Mucosa of descending colon (tissue), 3 donors: ENCODE results near the gene MAVS. TPM values are rescaled to one million over a fixed set of nuclear protein-coding genes. Genes with fewer than 3 reads are reported as not detected.

Experiments
- ATAC-seq: fragments of 200-7000 bp; cut with Tn5 transposase; one replicate; pipeline ENCODE4 v1.9.1; 2020; ENCODE audit warnings: mild to moderate bottlenecking, moderate library complexity
- DNase-seq, 3 donors: peaks; one replicate each; pipeline ENCODE4 v3.0.0-alpha.2; 2020
- H3K36me3 ChIP-seq: fragments of 200-600 bp; one replicate; pipeline ENCODE4 v1.8.0; 2021; ENCODE audit warnings: low read depth, mild to moderate bottlenecking
- H3K4me1 ChIP-seq: fragments of 200-600 bp; one replicate; pipeline ENCODE4 v1.8.0; 2021; ENCODE audit warnings: low read depth, mild to moderate bottlenecking
- H3K4me3 ChIP-seq: fragments of 200-600 bp; one replicate; pipeline ENCODE4 v1.8.0; 2021; ENCODE audit warnings: mild to moderate bottlenecking
- H3K9me3 ChIP-seq: fragments of 200-600 bp; one replicate; pipeline ENCODE4 v1.8.0; 2021; ENCODE audit warnings: mild to moderate bottlenecking
- intact Hi-C, 2 donors: fragments of 100-400 bp; cut with DNase I in 1 of 2; cut with micrococcal nuclease in 1 of 2; formaldehyde crosslinking; loops; one replicate each; pipeline versions ENCODE4 v1.11.0 to v1.11.1; 2022; cut with DNase I, micrococcal nuclease
- long read RNA-seq, 2 donors: library from polyadenylated mRNA; unstranded; transcript quantifications; one replicate each; pipeline ENCODE4 v2.0.0, GENCODE V29; 2019 to 2021
- total RNA-seq, 3 donors: library from RNA; stranded (reverse); fragmentation: NEBNext Ultra II Directional in 2 of 3; extraction: Animal tissue kit (Norgen Biotek cat#: 25700) in 2 of 3; gene quantifications; one replicate each; pipeline versions ENCODE4 v1.2.1 to v1.2.4, GENCODE V29; 2021 to 2023
- TF ChIP-seq, protein P1 (sequence below): fragments of 200-600 bp; IDR thresholded peaks from one replicate; pipeline ENCODE4 v1.8.0; 2022; ENCODE audit warnings: antibody characterized with exemption, mild to moderate bottlenecking
- donor health status: DM: no; HTN: no; CAD: no; lungs with moderate emphysema.
- donor health status: DM: no; HTN: no; CAD: no.
- donor health status: DM: no; HTN: yes; CAD: no.

Gene MAVS
- total RNA-seq = 10 to 100 TPM; 60.7 to 79.5 (median 72.3) TPM
- long read RNA-seq, donor 1, full-length matches to known transcripts = 19 of 58 reads
- long read RNA-seq, donor 1, partial matches to known transcripts = 7 of 58 reads
- long read RNA-seq, donor 1, other reads (novel, unspliced or antisense) = 32 of 58 reads
- long read RNA-seq, donor 2, full-length matches to known transcripts = 7 of 31 reads
- long read RNA-seq, donor 2, partial matches to known transcripts = 5 of 31 reads
- long read RNA-seq, donor 2, other reads (novel, unspliced or antisense) = 19 of 31 reads

DNA sequence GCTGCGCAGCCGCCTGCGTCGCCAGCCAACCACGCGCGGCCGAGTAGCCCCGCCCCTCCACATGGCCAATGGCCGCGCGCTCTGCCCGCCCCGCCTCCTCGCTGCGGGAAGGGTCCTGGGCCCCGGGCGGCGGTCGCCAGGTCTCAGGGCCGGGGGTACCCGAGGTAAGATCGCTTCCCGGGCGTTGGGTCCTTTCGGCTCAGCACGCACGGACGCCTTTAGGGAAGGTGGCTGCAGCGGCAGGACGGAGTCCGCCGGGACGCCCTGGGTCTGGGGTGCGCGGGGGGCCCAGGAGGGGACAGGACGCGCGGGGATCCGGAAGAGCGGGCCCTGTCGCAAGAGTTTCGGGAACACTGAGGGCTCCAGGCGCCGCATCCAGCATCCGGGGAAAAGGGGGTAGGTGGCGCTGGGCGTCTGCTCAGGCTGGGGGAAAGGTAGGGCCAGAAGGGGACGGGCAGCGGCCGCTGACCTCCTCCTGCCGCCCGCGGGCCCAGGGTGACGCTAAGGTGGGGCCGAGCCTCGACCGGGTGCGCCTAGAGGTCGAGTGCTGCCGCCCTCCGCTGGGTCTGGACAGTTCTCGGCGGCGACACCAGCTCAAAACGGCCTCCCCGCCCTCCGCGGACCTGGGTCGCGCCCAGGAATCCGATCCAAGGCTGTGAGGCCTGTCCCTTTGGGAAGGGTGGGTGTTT lies at the start of gene MAVS:
Gene MAVS, plus strand, starts transcription at position 95 of the 689 bp plus-strand sequence. CDS start 7,791 bp downstream, outside the sequence.
- peak; percentile 92 for ATAC-seq

DNA sequence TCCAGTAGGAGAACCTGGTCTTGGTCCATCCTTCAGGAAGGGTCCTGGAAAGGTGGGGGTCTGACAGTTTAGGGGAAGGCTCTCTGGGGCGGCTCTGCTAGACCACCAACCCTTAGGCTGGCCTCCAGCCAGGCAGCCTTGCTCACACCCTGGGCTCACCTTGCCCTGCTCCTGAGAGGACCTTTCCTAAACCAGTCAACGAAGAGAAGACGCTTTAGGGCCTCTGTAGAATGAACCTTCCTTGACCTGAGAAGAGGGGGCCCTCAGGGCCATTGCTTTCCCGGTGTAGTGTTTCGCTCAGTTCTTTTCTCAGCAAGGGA lies 49.4 kb upstream of the MAVS start:
- no peaks in the 10 kb centered on the region for H3K9me3 ChIP-seq
- TF ChIP-seq, protein P1, sequence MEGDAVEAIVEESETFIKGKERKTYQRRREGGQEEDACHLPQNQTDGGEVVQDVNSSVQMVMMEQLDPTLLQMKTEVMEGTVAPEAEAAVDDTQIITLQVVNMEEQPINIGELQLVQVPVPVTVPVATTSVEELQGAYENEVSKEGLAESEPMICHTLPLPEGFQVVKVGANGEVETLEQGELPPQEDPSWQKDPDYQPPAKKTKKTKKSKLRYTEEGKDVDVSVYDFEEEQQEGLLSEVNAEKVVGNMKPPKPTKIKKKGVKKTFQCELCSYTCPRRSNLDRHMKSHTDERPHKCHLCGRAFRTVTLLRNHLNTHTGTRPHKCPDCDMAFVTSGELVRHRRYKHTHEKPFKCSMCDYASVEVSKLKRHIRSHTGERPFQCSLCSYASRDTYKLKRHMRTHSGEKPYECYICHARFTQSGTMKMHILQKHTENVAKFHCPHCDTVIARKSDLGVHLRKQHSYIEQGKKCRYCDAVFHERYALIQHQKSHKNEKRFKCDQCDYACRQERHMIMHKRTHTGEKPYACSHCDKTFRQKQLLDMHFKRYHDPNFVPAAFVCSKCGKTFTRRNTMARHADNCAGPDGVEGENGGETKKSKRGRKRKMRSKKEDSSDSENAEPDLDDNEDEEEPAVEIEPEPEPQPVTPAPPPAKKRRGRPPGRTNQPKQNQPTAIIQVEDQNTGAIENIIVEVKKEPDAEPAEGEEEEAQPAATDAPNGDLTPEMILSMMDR = no peak
- intact Hi-C loops = no loop called here
- DNase-seq (peak in 2 of 3 donors; percentile 34 to 52), ATAC-seq (no peak)
- no peaks in the 10 kb centered on the region for H3K36me3 ChIP-seq
- H3K4me1 ChIP-seq = peaks cover 34% of the 10 kb centered on the region
- no peak overlapping the region for H3K4me3 ChIP-seq

More for the DNA sequence above, at the start of gene MAVS:
- TF ChIP-seq, protein P1 = no peak
- DNase-seq = peak; percentile 91 to 94 (median 93)
- Histone ChIP-seq H3K9me3 (no peaks in the 10 kb centered on the region), H3K4me1 (peaks cover 31% of the 10 kb centered on the region), H3K4me3 (peak within 1 kb of the TSS; percentile 87), H3K36me3 (no peaks in the 10 kb centered on the region)
- intact Hi-C loops = no loop called here

DNA sequence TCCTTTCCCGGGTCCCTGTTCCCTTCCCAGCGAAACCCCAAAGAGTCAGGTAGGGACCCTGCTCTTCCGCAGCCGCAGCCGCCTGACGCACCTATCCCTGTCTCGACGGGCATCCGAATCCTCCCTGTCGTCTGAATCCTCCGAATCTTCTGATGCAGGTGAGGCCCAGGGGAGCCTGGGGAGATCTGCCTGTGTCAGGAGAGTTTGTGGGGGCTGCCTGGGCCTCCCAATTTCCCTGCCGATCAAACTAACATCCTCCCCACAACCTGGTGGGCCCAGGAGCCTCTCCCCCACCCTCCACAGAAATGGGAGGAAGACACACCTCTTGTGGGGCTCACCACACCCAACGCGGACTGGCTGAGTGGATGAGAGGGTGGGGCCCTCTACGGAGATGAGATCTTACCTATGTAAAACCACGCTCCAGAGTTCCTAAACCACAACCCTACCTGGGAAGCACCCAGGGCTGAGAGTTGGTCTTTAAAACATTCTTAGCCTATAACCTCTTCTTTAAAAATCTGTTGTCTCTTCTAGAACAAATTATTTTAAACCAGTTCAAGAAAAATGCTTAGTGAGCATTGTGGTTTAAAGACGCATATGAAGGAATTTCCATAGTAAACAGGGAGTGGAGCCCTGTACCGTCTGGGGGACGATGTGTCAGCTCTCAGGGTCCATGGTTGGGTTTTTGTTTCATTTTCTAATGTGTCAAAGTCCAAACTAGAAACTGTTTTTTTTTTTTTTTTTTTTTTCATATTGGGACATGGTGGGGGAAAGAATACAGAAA lies 48.9 kb upstream of the MAVS start:
- intact Hi-C loops = no loop called here
- H3K4me1 ChIP-seq = peaks cover 34% of the 10 kb centered on the region
- TF ChIP-seq, protein P1 = no peak
- peak; percentile 59 to 81 (median 63) for DNase-seq
- no peaks in the 10 kb centered on the region for H3K36me3 ChIP-seq
- no peak overlapping the region for H3K4me3 ChIP-seq
- ATAC-seq = peak; percentile 37
- H3K9me3 ChIP-seq = no peaks in the 10 kb centered on the region

DNA sequence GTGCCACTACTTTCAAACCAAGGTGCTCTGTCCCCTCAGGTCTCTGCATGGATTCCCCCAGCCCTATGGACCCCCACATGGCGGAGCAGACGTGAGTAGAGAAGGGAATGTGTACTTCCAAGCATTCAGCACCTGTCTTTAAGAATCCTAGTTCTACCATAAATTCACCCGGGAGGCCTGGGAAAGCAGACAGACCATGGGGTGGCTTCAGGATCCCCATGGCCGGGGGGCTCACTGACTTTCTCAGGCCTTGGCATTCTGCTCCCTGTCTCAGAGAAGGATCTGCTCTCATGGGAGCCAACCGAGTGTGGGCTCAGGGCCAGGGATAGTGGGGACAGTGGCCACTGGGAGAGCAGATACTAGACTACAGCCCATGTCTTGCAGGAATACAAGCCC lies 48.3 kb upstream of the MAVS start:
- H3K4me1 ChIP-seq = peaks cover 34% of the 10 kb centered on the region
- intact Hi-C loops = no loop called here
- peak in 2 of 3 donors; percentile 33 to 52 for DNase-seq
- H3K36me3 ChIP-seq = no peaks in the 10 kb centered on the region
- TF ChIP-seq, protein P1 = no peak
- no peak for ATAC-seq
- H3K4me3 ChIP-seq = no peak overlapping the region
- H3K9me3 ChIP-seq = no peaks in the 10 kb centered on the region

DNA sequence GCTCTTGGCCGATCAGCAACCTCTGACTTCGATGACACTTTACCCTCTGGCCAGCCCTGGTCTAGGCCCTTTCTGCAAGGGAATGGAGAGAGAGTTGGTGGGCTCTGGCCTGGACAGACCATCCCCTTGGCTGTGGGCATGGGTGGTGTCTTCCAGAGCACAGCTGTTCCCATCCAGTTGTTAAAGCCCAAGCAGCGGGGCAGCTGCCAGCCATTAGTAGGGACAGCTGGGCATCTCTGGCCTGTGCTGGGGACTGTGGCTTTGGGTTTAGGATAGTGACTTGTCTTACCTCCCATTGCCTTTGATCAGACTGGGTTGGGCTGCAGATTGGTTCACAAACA lies 47.8 kb upstream of the MAVS start:
- Histone ChIP-seq H3K4me1 (peaks cover 34% of the 10 kb centered on the region), H3K9me3 (no peaks in the 10 kb centered on the region), H3K4me3 (no peak overlapping the region), H3K36me3 (no peaks in the 10 kb centered on the region)
- intact Hi-C loops = no loop called here
- DNase-seq = peak in 1 of 3 donors; percentile 39
- ATAC-seq = no peak
- TF ChIP-seq, protein P1 = no peak
